Stimulated activated CD4-positive, alpha-beta T cell treated with anti-CD3 and anti-CD28 coated beads, Interleukin-1b, Interleukin-23, amount 100 ng/mL, for 48 hours (primary cell): ENCODE results near the gene PIN1.

ENCODE experiments used
- DNase-seq: peaks from one replicate; pipeline ENCODE4 v3.0.0-alpha.2; 2020

Gene PIN1

DNA sequence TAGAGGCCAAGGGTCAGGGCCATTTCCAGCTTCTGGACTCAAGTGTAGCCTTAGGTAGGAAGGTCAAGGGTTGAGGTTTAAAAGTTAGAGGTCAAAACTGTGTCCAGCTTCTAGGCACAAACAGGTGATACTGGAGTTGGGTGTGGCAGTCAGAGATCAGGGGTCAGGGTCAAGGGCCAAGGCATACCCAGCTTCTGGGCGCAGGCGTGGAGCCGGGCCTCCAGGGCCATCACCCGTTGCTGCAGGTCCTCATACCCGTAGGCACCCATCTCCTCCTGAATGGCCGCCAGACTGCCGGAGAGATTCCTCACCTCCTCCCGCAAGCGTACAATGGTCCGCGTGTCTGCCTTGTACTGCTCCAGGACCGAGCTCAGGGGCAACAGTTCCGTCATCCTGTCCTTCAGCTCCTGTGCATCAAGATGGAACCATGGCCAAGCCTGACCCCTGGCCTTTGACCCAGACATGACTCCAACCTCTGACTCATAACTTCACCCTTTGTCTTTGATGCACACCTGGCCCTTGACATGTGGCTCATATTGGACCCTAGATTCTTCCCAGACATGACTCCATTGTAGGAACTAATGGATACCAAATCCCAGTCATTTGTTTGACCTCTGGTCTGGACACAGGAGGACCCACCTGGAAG lies 22.1 kb downstream of the PIN1 start:
- no peak for DNase-seq

DNA sequence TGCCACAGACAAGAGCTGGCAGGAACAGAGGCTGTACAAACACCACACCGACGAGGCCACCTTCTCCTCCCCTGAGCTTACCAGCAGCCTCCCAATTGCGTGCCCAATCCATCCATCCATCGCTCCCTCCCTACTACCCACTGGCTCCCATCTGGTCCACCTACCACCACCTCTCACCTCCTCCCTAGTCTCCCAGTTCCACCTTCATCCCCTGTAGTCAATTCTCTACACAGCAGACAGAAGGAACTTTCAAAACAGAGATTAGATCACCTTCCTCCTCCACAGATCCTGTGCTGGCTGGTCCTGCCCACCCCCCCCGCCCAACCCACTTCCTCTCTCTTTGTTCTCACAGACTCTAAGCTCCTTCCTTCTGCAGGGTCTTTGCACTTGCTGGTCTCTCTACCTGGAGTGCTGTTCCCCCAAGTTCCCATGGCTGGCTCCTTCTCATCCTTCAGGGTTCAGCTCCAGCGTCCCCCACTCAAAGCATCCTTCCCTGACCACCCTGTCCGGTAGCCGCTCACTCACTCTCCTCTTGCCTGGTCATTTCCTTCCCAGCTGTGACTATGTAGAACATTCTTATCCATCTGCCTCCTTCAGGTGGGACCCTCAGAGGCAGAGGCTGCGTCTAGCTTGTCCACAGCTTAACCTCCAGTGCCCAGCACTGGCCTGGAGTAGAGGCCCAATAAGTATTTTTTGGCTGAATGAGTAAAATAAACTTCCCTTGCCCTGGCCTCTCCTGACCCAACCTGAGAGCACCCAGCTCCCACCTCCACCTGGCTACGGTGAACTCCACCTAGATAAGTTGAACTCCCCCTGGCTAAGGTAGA lies 23.0 kb downstream of the PIN1 start:
- no peak for DNase-seq

DNA sequence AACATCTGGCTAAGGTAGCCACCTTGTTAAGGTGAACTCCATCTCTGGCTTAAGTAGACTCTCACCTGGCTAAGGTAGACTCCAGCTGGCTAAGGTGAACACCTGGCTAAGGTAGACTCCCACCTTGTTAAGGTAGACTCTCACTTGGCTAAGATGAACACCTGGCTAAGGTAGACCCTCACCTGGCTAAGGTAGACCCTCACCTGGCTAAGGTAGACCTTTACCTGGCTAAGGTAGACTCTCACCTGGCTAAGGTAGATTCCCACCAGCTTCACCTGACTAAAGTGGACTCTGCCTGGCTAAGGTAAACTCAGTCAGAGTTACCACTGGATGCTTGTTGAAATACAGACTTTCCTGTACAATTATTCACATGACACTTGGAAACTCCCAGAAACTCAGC lies 23.6 kb downstream of the PIN1 start:
- DNase-seq, result no peak

DNA sequence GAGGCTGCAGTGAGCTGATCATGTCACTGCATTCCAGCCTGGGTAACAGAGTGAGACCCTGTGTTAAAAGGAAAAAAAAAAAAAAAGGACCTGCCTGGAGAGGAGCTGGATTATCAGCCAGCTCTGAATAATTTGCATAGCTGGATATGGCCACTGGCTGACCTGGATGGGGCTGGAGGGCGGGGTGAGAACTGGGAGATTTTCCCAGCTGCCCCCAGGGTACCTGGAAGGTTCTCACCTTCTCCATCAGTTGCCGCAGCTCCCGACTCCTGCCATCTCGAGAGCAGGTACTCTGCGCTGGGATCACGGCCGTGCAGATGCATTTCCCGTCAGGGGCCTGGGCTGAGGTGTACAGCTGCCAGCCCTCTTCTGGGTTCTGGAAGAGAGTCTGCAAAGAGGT lies 25.3 kb downstream of the PIN1 start:
- no peak for DNase-seq

DNA sequence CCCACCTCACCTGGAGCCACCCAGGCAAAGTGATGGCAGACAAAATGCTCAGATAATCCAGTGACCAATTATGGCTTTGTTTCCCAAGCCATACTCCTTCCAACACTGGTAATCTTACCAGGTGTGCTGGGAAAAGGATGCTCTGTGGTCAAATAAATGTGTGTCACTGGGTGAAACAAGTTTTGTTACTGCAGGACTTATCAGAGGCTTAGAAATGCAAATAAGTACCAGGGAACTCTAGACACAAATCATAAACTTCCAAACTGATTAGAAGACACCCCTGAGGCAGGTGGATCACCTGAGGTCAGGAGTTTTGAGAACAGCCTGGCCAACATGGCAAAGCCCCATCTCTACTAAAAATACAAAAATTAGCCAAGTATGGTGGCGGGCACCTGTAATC lies 26.4 kb downstream of the PIN1 start:
- DNase-seq, result no peak

DNA sequence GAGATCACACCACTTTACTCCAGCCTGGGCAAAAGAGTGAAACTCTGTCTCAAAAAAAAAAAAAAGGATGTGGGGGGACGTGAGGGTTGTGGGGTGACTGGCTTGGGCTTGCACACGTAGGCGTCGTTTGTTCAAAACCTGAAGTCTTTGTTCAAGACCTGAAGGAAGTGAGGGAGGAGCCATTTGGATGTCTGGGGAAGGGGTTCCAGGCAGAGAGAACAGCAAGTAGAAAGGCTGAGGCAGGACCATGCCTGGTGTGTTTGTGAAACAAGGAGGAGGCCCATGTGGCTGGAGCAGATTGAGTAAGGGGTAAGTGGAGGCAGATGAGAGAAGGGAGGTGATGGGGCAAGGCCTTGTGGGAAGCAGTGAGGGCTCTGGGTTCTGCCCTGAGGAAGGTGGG lies 27.8 kb downstream of the PIN1 start:
- no peak for DNase-seq

DNA sequence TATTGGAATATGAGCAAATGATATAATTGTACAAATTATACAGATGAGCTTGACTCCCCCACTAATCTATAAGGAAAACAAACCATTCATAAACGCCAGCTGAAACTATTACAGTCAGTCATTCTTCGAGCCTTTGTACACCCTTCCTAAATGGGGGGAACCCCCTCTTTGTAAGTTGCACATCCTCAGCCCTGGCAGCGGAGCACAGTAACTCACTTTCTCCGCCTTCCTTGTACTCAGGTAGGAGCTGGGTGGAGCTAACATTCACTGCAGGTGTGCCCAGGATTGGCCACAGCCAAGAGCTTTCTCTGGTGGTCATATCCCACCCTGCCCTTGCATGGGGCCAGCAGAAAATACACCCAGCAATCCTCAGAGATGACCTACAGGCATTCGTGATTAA lies 28.6 kb downstream of the PIN1 start:
- peak; percentile 27 for DNase-seq

DNA sequence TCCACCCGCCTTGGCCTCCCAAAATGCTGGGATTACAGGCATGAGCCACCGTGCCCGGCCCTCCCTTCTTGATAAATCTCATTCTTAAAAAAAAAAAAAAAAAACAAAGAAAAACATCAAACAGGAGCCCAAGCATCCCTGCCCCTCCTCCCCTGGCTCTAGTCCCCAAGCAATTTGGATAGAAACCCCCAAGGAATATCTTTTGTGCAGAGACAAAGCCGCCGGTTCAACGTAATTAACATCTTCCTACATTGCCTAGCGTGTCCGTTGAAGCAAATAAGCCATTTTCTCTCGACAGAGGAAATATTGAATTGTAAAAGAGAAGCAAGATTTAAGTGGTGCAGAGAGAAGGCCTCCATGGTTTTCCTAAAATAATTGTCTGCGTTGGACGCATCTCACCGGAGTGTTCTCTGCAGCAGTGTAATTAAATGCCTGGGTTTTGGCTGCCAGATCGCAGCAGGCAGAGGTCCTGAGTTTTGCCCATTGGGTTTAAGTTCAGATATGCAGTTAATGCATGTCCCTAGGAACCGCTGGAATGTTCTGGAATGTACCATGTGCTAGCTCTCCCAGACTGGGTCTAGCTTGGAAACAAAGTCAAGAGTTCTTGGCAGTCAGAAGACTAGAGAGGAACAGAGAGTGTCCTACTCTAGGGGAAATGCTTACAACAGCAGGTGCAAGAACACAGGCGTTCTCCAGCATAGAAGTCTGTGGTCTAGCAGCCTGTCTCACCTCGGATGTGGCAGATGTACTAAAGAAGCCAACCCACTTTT lies 30.8 kb downstream of the PIN1 start:
- DNase-seq, result no peak

DNA sequence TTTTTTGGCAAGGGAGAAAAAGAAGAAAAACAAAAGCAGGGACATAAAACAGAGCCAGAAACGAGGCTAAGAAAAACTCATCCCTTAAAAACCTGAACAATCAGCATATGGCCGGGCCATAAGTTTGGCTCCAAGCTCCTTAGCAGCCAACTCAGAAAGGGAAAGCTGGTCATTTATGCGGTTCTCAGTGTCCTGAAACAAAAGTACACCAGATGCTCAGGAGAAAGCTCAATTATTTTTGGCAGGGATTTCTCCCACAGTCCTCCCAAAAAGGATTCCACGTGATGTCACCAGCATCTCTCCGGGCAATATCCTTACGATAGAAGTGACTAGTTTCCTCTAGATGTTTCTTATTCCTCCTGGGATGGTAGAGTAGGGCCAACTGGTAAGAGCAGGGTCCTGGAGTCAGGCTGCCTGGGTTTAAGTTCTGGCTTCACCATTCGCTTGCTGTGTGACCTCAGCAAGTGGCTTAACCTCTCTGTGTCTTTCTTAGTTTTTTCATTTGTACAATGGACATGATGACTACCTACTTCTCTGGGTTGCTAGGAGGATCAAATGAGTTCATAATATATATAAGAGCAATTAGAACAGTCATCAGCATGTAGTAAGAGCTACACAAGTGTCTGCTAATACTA lies 34.0 kb downstream of the PIN1 start:
- no peak for DNase-seq

DNA sequence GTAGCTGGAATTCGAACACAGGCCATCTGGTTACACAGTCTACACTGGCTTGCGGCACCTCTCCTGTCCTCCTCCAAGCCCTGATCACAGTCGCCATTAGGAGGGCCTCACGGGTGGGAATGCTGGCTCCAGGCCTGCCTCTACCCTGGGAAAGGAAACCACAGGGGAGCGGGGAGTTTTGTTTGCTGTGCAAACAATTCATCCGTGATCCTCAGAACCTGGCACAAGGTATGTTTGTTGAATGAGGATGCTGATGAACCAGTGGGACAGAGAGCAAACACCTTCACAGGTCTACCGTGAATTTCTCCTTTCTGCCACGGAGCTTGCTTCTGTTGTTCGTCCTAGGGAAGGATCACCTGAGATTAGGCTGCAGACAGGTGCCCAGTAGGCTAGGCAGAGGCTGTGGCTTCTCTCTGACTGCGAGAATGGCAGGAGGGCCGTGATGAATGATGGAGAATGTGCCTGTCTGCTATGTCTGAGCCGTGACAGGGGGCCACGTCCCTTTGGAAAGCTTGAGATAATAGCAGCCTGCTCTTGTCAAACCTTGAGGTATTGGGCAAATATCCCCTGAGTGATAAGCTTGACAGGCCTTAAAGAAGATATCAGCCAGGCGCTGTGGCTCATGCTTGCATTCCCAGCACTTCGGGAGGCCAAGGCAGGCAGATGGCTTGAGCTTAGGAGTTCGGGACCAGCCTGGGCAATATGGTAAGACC lies 36.7 kb downstream of the PIN1 start:
- no peak for DNase-seq

DNA sequence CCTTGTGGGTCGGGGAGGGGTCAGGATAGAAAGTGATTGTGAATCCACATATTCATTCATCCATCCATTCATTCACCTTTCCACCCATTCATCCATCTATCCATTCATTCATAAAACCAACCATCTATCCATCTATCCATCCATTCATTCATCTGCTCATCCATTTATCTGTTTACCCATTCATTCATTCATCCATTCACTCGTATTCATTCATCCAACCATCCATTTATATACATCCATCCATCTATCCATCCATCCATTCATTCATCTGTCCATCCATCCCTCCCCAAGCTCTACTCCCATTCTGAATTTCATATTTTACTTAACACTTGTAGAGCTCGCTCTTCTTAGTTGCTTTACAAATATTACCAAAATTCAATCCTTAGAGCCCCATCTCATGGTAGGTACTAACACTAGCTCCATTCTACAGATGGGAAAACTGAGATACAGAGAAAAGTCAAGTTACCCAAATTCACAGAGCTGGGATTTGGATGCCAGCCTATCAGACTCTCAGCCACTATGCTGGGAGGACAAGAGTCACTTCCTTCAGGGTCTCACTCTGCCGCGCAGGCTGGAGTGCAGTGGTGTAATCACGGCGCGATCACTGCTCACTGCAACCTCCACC lies 37.6 kb downstream of the PIN1 start:
- no peak for DNase-seq

DNA sequence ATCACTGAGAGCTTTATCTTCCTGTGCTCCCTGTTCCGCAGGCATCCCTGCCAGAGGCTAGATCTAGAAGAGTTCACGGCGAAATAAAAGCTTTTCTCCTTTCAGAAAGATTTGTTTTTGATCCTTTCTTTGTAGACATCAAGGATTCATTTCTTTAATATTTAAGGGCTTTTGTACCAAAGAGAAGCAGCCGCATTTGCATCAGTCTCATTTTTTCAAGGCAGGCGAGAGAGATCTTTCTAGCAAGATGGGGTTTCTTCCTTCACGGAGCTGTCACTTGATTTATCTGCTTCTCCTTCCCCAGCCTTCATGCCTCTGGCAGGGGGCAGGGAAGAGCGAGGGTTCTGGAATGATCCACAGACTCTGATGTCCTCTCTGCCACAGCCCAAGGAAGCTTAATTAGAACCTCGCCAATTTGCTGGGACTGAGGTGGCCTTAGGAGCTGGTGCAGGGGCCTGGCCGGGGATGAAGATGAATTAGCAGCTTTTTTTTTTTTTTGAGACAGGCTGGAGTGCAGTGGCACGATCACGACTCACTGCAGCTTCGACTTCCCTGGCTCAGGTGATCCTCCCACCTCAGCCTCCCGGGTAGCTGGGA lies 40.0 kb downstream of the PIN1 start:
- no peak for DNase-seq

DNA sequence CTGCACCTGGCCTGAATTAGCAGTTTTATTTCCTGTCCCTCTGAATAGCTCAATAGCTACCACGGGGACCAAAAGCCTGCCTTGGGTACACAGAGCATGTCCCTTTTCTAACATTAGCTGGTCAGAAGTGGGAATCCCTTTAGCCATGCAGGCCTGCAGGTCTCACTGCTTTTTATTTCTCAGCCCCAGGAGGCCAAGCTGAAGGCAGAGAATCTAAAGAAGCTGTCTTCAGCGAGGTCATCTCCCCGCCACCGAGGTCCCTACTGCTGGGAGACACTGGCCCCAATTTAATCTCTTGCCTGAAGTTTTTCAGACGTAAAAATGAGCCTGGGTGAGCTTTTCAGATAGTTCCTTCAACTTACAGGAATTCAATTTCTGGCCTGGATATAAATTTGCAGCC lies 40.7 kb downstream of the PIN1 start:
- DNase-seq, result no peak

DNA sequence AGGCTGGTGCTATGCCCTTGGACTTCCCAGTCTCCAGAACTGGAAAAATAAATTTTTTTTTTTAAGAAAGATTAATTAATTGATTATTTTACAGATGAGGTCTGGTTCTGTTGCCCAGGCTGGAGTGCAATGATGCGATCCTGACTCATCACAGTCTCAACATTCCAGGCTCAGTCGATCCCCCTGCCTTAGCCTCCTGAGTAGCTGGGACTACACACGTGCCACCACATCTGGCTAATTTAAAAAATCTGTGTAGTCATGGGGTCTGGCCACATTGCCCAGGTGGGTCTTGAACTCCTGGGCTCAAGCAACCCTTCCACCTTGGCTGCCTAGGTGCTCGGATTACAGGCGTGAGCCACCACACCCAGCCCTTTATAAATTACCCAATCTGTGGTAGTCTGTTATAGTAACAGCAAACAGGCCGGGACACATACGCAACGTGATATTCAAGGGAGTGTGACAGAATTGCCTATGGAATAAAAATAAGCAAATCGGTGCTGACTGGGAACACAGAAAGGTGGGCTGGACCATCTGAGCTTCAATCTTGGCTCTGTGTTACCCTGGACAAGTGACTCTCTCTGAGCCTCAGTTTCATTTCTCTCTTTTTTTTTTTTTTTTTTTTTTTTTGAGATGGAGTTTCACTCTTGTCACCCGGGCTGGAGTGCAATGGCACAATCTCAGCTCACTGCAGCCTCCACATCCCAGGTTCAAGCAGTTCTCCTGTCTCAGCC lies 42.8 kb downstream of the PIN1 start:
- DNase-seq, result no peak

DNA sequence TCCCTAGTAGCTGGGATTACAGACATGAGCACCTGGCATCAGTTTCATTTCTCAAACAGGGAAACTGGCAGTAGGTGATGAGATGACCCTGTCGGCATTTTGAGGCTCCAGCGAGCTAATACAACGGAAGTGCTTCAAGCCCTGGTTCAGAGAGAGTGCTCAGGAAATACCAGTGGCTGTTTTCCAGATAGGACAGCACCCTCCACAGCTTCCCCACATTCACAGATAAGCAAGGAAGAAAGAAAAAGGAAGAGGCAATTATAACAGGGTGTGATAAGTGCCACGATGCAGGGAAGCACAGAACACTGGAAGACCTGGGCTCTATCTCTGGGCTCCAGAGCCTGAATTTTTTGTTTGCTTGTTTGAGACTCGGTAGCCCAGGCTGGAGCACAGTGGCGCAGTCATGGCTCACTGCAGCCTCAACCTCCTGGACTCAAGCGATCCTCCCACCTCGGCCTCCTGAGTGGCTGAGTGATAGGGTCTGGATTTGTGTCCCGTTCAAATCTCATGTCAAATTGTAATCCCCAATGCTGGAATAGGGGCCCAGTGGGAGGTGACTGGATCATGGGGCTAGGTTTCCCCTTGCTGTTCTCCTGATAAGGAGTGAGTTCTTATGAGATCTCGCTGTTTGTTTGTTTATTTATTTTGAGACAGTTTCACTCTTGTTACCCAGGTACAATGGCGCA lies 43.5 kb downstream of the PIN1 start:
- no peak for DNase-seq

DNA sequence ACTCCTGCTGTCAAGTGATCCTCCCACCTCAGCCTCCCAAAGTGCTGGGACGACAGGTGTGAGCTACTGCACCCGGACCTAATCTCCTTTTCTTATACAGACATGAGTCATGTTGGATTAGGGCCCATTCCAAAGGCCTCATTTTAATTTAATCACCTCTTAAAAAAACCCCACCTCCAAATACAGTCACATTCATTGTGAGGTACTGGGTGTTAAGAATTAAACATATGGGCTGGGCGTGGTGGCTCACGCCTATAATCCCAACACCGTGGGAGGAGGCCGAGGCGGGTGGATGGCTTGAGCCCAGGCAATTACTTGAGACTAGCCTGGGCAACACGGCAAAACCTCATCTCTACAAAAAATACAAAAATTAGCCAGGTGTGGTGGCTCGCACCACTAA lies 46.6 kb downstream of the PIN1 start:
- DNase-seq, result no peak

DNA sequence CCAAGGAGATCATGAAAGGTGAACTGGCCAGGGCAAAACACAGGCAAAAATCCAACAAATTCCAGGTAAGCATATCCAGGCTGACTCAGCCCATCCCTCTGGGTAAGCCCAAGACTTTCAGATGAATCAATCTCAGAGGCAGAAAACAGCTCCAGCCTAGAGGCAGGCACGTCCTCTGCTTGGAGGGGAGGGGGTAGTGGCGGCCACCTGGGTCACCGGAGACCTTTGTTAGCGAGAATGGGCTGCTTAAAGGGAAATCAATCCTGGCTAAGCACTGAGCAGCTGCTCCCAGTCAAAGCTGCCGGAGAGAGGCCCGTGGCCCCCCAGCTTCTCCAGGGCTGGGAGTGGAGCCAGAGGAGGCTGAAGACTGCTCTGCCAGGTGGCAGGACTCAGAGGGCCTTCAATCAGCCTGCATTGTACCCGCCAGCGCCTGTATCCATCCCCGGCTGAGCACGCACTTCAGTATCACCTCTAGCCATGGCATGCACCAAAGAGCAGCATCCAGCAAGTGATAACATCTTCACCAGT lies 48.2 kb downstream of the PIN1 start:
- no peak for DNase-seq

DNA sequence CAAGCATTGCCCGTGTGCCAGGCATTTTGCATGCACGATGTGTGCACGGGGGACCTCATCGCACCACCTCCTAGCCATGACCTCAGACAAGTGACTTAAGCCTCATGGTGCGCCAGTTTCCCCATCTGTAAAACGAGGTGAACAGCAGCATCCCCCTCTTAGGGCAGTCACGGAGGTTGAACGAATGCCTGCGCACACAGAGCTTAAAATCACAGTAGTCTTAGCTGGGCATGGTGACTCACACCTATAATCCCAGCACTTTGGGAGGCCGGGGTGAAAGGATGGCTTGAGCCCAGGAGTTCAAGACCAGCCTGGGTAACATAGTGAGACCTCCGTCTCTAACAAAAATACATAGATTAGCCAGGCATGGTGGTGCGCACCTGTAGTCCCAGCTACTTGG lies 48.6 kb downstream of the PIN1 start:
- DNase-seq, result no peak

DNA sequence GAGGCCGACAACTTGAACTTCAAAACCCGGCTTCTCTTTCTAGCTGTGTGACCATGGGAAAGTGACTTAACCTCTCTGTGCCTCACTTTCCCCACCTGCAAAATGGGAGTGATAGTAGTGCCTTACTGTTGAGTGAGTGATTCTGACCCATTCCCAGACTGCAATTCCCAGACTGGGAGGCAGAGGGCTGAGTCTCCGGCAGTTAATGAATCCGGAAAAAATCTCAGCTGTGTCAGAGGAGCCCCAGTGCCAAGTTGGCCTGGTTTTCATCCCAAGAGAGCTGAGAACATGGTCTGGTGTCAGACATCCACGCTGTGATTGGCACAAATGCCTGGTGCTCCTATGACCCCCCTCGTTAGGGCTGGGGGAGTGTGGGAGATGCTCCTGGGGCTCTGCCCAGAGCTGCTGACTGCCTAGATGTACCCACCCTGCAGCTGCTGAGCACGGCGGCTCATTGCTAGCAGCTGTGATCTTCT lies 50.0 kb downstream of the PIN1 start:
- no peak for DNase-seq
